HG03097 (cell line): ENCODE results near the gene MOG.
"Not testable (repeated sequence)": the region's sequence is repeated elsewhere in the genome, so short reads cannot be mapped to it uniquely, and the experiment has no call there.

Experiments
- ATAC-seq: cut with Tn5 transposase; IDR thresholded peaks from one replicate; pipeline ENCODE4 v1.9.1; 2021; ENCODE audit not compliant: unreplicated experiment, low FRiP score

MOG gene

DNA sequence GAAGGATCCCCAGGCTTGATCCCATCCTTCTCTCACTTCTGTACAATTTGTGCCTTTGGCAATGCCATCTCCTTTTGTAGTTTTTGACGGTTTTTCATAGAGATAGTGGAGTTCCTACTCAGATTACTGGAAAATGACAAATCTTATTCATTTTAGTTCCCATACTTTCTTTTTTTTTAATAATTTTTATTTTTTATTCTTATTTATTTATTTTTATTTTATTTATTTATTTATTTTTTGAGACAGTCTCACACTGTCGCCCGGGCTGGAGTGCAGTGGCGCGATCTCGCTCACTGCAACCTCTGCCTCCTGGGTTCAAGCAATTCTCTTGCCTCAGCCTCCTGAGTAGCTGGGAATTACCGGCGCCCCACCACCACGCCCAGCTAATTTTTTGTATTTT lies 19.6 kb upstream of the MOG start:
- no peak for ATAC-seq

DNA sequence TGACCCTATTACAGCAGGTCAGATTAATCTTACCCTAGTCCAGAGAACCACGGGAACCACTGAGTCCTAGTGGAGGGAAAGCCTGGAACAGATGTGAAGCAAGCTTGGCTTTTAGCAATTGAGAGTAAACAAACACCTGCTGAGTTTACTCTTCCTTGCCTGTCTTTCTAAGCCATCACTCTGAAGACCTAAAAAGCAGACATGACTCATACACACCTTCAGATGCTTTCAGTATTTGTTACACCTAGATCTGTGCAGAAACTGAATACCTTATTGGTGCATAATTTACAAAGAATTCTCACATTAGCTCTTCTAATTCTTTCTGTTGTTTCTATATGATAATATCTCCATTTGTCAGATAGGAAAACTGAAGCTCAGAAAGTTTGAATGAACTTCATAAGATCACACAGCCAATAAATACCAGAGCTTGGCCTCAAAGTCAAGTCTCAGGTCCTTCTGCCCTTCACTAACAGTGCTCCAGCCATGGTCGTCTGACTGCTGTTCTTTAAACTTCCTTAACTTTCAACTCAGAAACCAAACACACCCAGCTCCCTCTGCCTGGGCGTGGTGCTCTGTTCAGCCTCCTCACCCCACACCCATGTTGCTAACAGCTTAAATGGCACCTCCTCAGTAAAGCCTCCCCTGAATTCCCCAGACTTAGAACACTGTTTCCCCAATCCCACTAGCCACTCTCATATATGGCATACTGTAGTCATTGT lies 15.3 kb upstream of the MOG start:
- no peak for ATAC-seq

DNA sequence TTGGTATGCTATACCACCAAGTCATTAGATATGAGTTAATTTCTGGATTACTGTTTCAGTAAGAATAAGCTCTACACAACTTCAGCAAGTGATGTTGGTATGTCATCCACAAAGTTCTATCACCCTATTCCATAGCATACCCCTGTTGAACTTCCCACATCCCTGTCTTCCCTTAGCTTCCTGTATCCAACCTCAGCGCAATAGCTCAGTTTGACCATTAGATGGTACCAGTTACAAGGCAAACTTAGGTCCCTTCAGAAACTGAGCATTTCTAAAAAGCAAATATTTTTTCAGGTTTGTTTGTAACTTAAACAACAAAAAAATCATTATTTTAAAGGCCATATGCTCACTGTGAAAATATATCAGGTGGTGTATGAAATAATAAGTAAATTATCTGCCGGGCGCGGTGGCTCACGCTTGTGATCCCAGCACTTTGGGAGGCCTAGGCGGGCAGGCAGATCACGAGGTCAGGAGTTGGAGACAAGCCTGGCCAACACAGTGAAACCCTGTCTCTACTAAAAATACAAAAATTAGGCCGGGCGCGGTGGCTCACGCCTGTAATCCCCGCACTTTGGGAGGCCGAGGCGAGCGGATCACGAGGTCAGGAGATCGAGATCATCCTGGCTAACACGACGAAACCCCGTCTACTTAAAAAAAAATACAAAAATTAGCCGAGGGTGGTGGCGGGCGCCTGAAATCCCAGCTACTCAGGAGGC lies 8.8 kb upstream of the MOG start:
- ATAC-seq: no peak

DNA sequence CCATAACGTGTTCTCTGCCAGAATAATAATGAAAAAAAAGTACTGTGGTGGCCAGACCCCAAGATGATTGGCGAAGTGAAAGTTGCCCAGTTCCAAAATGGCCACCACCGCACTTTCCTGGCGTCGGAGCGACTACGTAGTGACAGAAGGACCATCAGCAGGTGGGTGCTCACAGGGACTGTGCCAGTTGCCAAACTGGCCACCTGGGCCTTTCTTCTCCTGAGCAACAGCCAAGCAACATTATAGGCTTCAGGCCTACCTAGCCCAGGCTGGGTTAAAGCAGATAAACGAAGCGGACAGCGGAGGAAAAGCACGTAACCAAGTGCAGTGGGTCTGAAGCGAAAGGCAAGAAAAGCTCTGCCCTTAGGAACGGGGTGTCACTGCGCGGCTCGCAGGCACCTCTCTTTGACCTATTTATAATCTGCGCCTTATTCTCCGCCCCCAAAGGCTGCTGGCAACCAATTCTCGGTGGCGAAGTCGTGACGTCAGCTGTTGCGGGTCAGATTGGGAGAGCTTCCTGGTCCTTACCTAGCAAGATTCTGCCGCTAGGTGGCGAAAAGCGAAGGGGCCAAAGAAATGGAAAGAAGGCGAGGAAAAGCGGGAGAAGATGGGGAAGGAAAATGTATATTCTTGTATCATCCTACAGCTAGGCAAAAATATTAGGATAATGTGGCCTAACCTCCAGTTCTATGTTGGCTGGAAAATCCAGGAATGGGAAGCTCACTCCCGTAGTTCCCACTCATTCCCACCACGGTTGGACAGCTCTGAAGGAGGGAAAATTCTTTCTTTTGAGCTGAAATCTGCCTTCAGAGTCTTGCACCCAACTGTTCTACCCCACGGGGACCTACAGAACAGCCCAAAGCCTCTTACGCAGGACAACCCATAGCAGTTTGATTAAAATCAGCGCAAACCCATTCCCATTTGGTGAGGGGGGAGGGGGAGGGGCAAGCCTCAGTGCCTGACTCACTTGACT lies 6.9 kb upstream of the MOG start:
- peak; percentile 96 for ATAC-seq

DNA sequence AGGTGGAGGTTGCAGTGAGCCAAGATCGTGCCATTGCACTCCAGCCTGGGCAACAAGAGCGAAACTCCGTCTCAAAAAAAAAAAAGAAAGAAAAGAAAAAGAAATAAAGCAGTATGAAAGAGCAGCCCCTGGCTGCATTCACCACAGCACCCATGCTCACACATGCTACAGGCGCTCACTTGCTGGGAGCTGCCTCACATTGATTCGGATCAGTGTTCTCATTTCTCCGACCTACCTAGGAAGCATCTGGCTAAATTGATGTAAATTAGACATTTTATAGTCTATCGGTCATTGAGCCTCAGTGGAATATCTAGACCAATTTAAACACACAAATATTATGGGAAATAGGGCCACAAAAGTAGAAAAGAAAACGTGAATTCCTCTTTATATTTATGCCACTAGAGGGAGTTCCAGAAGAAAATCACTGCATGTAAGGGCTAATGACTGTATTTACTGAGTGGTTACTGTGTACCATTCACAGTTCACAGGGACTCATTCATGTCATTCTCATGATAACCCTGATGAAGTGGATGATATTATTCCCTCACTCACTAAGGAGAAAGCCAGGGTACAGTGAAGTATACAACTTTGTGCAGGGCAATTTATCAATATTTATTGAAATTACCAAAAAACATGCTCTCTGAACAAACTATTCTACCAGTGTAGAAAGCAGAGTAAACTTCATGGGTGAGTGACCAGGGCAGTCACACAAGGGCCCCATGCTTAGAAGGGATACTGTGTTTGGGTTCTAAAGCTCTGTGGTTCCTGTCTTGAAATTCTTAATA lies 5.3 kb upstream of the MOG start:
- no peak for ATAC-seq

DNA sequence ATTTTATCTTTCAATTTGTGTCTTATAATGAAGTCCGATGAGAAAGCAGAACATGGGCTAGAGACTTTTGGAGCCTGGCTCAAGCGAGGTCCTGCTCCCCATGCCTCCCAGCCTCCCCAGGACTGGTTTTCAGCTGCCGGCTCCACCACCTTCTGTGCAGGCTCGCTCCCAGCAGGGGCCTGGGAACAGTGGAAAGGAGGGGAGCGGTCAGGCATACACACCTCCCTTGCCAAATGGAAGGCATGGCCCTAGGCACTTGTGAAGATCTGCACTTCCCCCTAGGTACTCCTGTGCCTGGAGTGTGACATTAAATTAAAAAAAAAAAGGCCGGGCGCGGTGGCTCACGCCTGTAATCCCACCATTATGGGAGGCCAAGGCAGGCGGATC lies 4.7 kb upstream of the MOG start:
- no peak for ATAC-seq

DNA sequence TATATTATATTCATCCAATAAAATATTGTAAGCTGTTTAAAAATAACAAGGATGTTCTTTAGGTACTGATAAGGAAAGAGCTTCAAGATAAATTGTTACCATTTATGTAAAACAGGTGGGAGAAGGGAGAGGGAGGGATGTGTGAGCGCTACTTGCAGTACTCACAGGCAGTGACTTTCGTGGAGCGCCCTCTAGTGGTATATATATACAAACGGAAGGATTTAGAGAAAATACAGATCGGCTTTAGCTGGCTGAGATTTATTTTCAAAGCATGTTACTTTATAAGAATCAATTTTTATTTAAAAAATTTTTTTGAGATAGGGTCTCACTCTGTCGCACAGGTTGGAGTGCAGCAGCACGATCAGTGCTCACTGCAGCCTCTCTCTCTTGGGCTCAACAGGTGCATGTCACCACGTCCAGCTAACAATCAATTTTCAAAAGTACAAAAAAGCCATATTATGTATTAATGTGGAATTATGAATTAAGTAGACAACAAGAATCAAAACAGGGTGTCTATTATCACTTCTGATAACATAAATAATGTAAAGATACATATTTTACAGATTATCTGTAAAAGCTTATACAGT lies 3.3 kb upstream of the MOG start:
- ATAC-seq: no peak

DNA sequence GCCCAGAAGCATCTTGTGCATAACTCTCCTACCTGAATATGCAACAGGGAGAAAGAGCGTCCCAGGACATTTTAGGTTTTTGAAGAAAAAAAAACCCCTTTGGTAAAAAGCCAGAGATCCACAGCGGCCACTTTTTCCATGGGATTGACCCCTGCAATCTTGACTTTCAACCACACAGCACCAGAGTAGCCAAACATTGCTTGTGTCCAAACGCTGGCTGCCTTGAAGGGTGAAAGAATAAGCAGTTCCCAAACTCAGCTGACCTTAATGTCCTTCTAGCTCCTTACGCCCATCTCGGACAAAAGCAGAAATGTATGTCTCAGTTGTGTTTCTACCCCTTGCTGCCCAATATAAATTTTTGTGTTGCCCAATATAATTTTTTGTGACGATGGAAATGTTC lies 1.2 kb upstream of the MOG start:
- ATAC-seq: no peak

DNA sequence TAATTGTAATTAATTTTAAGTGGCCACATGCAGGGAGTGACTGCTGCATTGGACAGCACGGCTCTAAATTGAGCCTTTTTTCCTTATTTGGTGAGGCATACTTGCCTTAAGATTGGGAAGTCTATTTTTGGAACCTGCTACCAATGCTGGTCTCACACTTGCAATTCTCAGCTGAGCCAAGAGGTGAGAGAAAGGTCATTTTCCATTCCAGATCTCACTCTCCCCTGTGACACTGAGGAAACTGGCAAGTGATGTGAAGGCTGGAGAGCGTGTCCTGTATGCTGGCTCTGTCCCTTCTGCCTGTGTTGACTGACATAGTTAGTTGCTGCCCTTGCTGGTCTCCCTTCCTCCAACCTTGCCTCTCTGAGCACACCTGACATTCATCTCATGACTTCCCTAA lies 735 bp upstream of the MOG start:
- ATAC-seq: no peak

DNA sequence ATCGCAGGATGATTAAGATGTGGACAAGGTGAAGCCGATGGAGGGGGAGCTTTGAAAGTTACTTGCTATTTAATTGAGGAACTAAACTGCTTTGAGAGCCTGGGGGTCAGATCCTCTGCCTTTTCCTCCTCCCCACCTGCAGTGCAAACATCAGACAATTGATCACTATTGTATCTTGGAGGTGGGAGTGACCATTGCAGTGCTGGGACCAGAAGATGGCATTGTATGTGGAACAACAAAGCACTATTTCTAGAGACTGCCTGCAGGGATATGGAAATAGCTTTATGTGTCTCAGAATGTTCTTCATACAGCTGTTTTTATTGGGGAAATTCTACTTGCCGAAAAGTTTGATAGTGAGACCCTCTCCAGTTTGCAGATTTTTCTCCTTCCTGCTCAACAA lies 4.2 kb downstream of the MOG start:
- ATAC-seq: no peak

DNA sequence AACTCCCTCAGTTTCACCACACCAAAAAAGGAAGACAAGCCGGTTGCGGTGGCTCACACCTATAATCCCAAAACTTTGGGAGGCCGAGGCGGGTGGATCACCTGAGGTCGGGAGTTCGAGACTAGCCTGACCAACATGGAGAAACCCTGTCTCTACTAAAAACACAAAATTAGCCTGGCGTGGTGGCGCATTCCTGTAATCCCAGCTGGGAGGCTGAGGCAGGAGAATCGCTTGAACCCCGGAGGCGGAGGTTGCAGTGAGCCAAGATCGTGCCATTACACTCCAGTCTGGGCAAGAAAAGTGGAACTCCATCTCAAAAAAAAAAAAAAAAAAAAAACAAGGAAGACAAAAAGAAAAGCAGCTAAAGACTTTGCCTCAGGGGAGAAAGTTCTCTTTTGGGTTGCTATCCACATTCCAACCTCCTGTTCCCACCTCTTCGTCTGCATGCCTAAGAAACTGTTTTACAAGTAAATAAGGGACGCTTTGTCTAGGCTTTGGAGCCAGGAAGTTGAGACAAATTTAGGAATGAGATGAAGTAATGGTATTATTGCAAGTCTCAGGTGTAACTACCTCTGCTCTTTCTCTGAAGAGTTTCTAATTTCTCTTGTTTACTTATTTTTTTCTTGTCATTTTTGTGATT lies 4.7 kb downstream of the MOG start:
- not testable (repeated sequence) for ATAC-seq

DNA sequence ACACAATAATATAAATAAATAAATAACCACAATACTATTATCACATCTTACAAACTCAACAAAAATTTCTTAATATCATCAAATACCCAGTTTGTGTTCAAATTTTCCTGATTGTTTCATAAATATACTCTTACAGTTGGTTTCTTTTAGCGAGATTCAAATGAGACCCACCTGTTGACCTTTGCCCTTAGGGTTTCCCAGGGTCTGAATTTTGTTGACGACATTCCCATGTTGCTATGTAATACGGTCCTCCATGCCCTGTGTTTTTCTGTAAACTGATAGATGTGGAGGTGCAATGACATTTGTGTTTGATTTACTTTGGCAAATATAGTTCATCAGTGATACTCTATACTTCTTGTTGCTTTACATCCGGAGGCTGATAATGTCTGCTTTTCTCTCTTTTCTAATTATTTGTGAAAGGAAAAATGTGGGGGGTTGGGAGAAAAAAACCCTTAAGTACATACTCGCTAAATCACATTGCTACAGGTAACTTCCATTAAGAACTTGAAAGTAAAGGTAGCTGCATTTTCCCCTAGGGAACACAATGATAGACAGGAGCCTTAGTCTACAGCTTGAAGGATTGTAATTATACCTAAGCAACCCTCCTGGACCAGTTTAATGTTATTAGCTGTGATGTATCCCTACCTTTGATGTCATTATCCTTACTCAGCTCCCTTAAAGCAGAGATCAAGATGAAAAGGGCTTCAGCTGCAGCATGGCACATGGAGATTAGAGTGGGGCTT lies 6.6 kb downstream of the MOG start:
- no peak for ATAC-seq

DNA sequence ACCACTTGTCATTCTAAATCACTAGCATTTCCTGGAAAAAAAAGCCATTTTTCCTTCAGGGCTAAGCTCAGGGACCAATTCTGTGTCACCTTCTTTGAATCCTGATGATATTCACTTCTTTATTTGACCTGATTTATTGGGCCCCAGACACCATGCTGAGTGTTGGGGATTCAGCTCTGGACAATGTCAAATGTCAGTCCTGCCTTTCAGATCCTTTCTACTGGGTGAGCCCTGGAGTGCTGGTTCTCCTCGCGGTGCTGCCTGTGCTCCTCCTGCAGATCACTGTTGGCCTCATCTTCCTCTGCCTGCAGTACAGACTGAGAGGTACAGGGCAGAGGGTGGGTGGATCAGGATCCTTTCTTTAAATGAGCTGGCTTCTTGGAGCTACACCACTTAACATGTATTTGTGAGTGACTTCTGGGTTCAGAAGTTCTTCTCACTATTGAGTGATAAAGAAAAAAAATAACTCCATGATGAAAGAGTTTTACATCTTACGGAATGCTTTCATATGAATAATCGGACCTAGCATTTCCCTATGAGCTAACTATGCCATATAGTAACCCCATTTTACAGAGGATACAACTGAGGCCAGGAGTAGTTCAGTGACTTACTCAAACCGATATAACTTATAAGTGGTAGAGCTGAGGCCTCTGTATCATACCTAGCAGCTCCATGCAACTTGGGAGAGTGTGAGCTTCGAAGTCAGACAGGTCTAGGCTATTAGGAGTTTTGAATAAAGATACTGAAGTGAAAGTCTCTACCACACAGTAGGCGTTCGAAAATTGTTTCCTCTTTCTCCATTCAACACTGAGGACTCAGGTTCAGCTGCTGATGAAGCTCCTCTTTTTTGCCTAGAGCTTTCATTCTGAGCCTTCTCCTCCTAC lies 9.3 kb downstream of the MOG start:
- no peak for ATAC-seq

DNA sequence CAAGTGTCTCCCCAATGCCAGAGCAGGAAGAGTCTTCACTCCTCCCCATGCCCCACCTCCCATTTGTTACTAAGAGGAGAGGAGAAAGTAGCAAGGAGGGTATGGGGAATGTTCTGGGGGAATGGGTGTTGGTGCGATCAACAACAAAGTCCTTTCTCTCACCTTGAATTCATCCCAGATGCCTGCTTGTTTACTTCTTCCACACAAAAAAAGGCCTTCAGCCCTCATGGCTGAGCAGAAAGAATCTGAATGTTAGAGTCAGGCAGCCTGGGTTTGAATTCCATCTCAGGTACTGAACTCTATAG lies 9.9 kb downstream of the MOG start:
- ATAC-seq: no peak

DNA sequence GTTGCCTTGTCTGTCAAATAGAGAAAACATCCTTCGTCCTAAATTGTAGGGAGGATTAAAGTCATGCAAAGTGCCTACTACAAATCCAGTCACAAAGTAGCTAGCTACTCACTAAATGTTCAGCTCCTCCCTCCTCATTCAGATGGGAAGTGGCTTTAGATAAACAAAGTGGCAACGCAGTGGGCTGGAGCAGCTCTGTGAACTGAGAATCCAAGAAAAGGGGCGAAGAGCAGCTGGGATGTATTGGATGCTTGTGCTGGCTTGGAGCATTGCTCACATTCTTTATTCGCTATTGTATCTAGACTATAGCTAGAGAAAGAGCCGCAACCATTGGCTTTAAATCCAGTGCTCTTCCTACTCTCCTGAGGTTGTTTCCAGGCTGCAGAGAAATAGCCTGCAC lies 10.3 kb downstream of the MOG start:
- no peak for ATAC-seq

DNA sequence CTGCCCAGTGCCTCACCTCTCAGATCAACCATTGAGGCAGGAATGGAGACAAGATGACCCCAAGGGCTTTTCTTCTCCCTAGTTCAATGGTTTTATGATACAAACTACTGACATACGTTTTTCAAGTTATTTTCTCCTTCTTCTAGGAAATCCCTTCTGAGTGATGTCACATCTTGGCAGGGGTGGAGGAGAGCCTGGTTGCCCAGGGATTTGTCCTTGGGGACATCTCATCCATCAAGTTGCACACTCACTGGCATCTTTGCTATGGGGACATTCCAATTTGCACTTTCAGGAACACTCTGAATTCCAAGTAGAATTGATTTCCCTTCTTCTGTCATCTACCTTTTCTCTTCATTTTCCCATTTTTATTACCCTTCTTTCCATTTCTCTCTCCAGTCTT lies 14.1 kb downstream of the MOG start:
- ATAC-seq: no peak

DNA sequence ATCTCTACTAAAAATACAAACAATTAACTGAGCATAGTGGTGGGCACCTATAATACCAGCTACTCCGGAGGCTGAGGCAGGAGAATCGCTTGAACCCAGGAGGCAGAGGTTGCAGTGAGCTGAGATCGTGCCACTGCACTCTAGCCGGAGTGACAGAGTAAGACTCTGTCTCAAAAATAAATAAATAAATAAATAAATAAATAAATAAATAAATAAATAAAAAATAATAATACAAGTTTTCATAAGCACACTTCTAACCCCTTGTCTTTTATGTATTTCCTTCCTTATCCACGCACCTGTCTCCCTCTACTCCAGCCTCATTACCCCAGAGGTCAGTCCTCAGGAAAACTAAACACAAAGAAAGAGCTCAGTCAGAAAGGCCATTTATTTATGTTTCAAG lies 15.2 kb downstream of the MOG start:
- not testable (repeated sequence) for ATAC-seq

DNA sequence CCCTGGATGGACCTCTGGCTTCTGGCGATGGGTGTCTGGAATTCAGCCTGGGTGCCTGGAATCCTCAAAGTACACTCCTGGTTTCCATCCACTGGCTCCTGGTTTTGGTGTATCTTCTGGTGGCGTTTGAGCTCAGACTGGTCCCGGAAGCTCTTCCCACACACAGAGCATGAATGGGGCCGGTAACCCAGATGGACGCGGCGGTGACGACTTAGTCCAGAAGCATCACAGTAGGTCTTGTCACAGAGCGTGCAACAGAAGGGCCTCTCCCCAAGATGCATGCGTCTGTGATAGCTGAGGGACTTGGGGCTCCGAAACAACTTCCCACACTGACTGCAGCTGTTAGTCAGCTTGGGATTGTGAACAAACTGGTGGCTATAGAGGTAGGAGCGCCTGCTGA lies 16.3 kb downstream of the MOG start:
- no peak for ATAC-seq
